AG04449 (cell line): ENCODE measurements around the gene LUC7L.
"Not testable (repeated sequence)": the region's sequence is repeated elsewhere in the genome, so short reads cannot be mapped to it uniquely, and the experiment has no call there.

ENCODE experiments used
- CTCF ChIA-PET: fragments of 350-600 bp; formaldehyde crosslinking; extraction: SDS; loops from one replicate; lab custom pipeline; 2021; ENCODE audit warnings: antibody characterized with exemption; lab: Yijun Ruan, JAX
- POLR2A ChIA-PET: fragments of 400-600, 350-600 bp; formaldehyde crosslinking; extraction: SDS; loops from one replicate; lab custom pipeline; 2020; ENCODE audit warnings: antibody characterized with exemption, inconsistent platforms; lab: Yijun Ruan, JAX
- DNase-seq: peaks from one replicate; pipeline ENCODE4 v3.0.0-alpha.2; 2010; ENCODE audit warnings: low read depth, low spot score
- H3K4me3 ChIP-seq: 2 replicates; pipeline ENCODE4 v1.5.1; 2011; ENCODE audit warnings: low read depth, mild to moderate bottlenecking, control low read depth, low read length
- CTCF ChIP-seq: IDR thresholded peaks from one replicate; pipeline ENCODE4 v1.5.1; 2011; ENCODE audit warnings: mild to moderate bottlenecking, moderate library complexity, low read length, control low read depth, inconsistent platforms; ENCODE audit not compliant: insufficient read depth; ENCODE audit errors: missing control alignments

The LUC7L gene

GRCh38 chr16:170788-171187, 58.5 kb downstream of the LUC7L start:
- ChIA-PET CTCF (interaction anchor here (0.9 to 1.5 kb wide), 3 partner anchors 10 to 74 kb away, joined by 3 to 5 read pairs (median 3); partner anchors contain the start of gene HBQ1), POLR2A (no interaction called here)

DNA sequence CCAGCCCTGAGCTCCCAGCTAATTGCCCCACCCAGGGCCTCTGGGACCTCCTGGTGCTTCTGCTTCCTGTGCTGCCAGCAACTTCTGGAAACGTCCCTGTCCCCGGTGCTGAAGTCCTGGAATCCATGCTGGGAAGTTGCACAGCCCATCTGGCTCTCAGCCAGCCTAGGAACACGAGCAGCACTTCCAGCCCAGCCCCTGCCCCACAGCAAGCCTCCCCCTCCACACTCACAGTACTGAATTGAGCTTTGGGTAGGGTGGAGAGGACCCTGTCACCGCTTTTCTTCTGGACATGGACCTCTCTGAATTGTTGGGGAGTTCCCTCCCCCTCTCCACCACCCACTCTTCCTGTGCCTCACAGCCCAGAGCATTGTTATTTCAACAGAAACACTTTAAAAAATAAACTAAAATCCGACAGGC, 59.2 kb downstream of the LUC7L start:
- POLR2A ChIA-PET, H3K4me3 ChIP-seq, DNase-seq, CTCF ChIA-PET: not testable (repeated sequence)

More at GRCh38 chr16:170788-171187, 58.5 kb downstream of the LUC7L start:
- no peak for DNase-seq
- TF ChIP-seq CTCF = no peak
- no peak overlapping the region for H3K4me3 ChIP-seq

- no peak for DNase-seq
- no peak for TF ChIP-seq CTCF
- CTCF ChIA-PET = interaction anchor here (0.7 to 2.2 kb wide), 3 partner anchors 12 to 73 kb away, joined by 3 to 14 read pairs (median 3); no protein-coding TSS in a partner anchor
- no peak overlapping the region for H3K4me3 ChIP-seq
- POLR2A ChIA-PET = no interaction called here
These were observed 60.2 kb downstream of the LUC7L start for GRCh38 chr16:169014-169413.

DNA sequence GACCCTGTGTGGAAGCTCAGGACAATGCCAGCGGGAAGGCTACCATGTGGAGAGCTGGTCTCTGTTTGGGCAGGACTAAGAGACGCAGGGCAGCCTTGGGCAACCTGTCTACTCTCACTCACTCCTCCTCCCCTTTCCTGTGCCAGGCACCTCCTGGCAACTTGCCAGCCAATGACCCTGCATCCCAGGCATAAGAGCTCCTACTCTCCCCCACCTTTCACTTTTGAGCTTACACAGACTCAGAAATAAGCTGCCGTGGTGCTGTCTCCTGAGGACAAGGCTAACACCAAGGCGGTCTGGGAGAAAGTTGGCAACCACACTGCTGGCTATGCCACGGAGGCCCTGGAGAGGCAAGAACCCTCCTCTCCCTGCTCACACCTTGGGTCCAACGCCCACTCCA, 60.8 kb downstream of the LUC7L start:
- no peak for DNase-seq
- TF ChIP-seq CTCF = no peak
- ChIA-PET POLR2A (no interaction called here), CTCF (interaction anchor here (0.8 to 2.2 kb wide), 2 partner anchors 13 to 72 kb away, joined by 3 to 14 read pairs; no protein-coding TSS in a partner anchor)
- H3K4me3 ChIP-seq = no peak overlapping the region

DNA sequence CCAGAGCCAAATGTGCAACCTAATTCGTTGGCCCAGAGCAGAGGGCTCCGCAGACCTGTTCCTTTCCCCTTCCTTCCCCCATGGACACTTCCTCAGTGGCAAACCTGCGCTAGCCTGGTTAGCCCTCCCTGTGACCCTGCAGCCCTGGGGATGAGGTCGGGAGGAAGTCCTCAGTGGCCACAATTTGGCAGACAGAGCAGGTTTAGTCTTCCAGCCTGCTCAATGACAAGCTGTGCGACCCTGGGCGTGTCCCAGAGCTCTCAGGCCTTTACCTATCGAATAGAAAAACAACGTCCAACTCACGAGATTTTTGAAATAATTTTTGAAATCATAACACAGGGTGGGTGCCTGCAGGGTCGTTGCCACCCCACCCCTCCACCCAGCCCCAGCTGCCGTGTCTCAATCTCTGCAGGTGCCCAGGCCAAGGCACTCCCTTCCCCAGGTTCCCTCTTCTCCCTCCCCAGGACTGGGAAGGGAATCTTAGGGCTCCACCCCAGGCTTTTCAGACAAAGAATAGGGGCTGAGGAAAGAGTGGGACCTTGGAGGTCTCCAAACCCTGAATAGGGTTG, 62.0 kb downstream of the LUC7L start:
- ChIA-PET POLR2A (no interaction called here), CTCF (interaction anchor here (1.2 to 2.2 kb wide), 3 partner anchors 14 to 70 kb away, joined by 3 to 14 read pairs (median 6); no protein-coding TSS in a partner anchor)
- H3K4me3 ChIP-seq = no peak overlapping the region
- no peak for TF ChIP-seq CTCF
- DNase-seq = no peak

- no peak overlapping the region for H3K4me3 ChIP-seq
- ChIA-PET CTCF (interaction anchor here (1.0 to 2.2 kb wide), 6 partner anchors 15 to 101 kb away, joined by 3 to 14 read pairs (median 4); no protein-coding TSS in a partner anchor), POLR2A (no interaction called here)
- no peak for TF ChIP-seq CTCF
- no peak for DNase-seq
These were observed 62.7 kb downstream of the LUC7L start for GRCh38 chr16:166375-167121.
